GM23338 (cell line): ENCODE data around the gene C2orf15. TPM values are rescaled to one million over a fixed set of nuclear protein-coding genes. Genes with fewer than 3 reads are reported as not detected.

Source experiments
- ATAC-seq: fragments of 200-7000 bp; cut with Tn5 transposase; 3 replicates; pipeline ENCODE4 v1.9.1; 2020
- DNase-seq: peaks from one replicate; pipeline ENCODE4 v3.0.0-alpha.2; 2015; ENCODE audit warnings: low spot score
- H2AFZ ChIP-seq: fragments of 200-600 bp; sonication (generic); 2 replicates; pipeline ENCODE4 v1.8.0; 2016; ENCODE audit warnings: antibody characterized with exemption, mild to moderate bottlenecking, moderate library complexity
- H3F3A ChIP-seq: fragments of 200-600 bp; sonication (generic); replicated peaks from 2 replicates; pipeline ENCODE4 v1.8.0; 2017; ENCODE audit warnings: antibody characterized with exemption, mixed run types, low read depth
- H3K27ac ChIP-seq: fragments of 200-600 bp; sonication (generic); 2 replicates; pipeline ENCODE4 v1.6.1; 2016; ENCODE audit warnings: low read depth
- H3K27me3 ChIP-seq: fragments of 200-600 bp; sonication (generic); 2 replicates; pipeline ENCODE4 v1.8.0; 2016; ENCODE audit warnings: mild to moderate bottlenecking, mixed run types, moderate library complexity; ENCODE audit not compliant: insufficient read depth
- H3K36me3 ChIP-seq: fragments of 200-600 bp; sonication (generic); 2 replicates; pipeline ENCODE4 v1.8.0; 2016; ENCODE audit warnings: mild to moderate bottlenecking; ENCODE audit not compliant: insufficient read depth
- H3K4me1 ChIP-seq: fragments of 200-600 bp; sonication (generic); 2 replicates; pipeline ENCODE4 v1.8.0; 2016; ENCODE audit warnings: mild to moderate bottlenecking, moderate library complexity; ENCODE audit not compliant: insufficient read depth
- H3K4me2 ChIP-seq: fragments of 200-600 bp; sonication (generic); 2 replicates; pipeline ENCODE4 v1.7.1; 2017; ENCODE audit warnings: mixed run types
- H3K4me3 ChIP-seq: fragments of 200-600 bp; sonication (generic); 2 replicates; pipeline ENCODE4 v1.6.1; 2016; ENCODE audit warnings: mixed run types
- H3K79me2 ChIP-seq: fragments of 200-600 bp; sonication (generic); replicated peaks from 2 replicates; pipeline ENCODE4 v1.8.0; 2017; ENCODE audit warnings: mild to moderate bottlenecking; ENCODE audit not compliant: insufficient read depth
- H3K9me2 ChIP-seq: fragments of 200-600 bp; sonication (generic); 2 replicates; pipeline ENCODE4 v1.8.0; 2017; ENCODE audit not compliant: insufficient read depth
- H4K20me1 ChIP-seq: fragments of 200-600 bp; sonication (generic); replicated peaks from 2 replicates; pipeline ENCODE4 v1.8.0; 2017; ENCODE audit warnings: mild to moderate bottlenecking; ENCODE audit not compliant: insufficient read depth
- H3K27ac Mint-ChIP-seq: 2 replicates; pipeline ENCODE4 v1.8.0; 2020; ENCODE audit warnings: inconsistent platforms, mild to moderate bottlenecking, moderate library complexity, mixed read lengths
- H3K27me3 Mint-ChIP-seq: 3 replicates; pipeline ENCODE4 v1.8.0; 2022; ENCODE audit warnings: low read depth, mild to moderate bottlenecking, moderate library complexity, mixed read lengths, inconsistent platforms; ENCODE audit not compliant: insufficient read depth, poor library complexity
- H3K36me3 Mint-ChIP-seq: 3 replicates; pipeline ENCODE4 v1.8.0; 2021; ENCODE audit warnings: low read depth, mild to moderate bottlenecking, inconsistent platforms, moderate library complexity, mixed read lengths
- H3K4me1 Mint-ChIP-seq: 3 replicates; pipeline ENCODE4 v1.8.0; 2020; ENCODE audit warnings: mild to moderate bottlenecking, inconsistent platforms, mixed read lengths
- H3K4me3 Mint-ChIP-seq: 3 replicates; pipeline ENCODE4 v1.8.0; 2021; ENCODE audit warnings: moderate library complexity, mild to moderate bottlenecking, inconsistent platforms, mixed read lengths
- H3K9me3 Mint-ChIP-seq: 3 replicates; pipeline ENCODE4 v1.8.0; 2020; ENCODE audit warnings: moderate library complexity, mild to moderate bottlenecking, inconsistent platforms, mixed read lengths
- CREB1 ChIP-seq: fragments of 250-450 bp; sonication (Bioruptor Pico); IDR thresholded peaks from 2 replicates; pipeline ENCODE4 v1.5.0; 2020; ENCODE audit warnings: low read depth, mild to moderate bottlenecking, moderate library complexity
- EZH2 ChIP-seq: fragments of 200-600 bp; sonication (generic); IDR thresholded peaks from one replicate; pipeline ENCODE4 v1.8.0; 2017; ENCODE audit warnings: antibody characterized with exemption, mild to moderate bottlenecking, low read depth; ENCODE audit not compliant: unreplicated experiment
- EZH2phosphoT487 ChIP-seq: fragments of 200-600 bp; sonication (generic); IDR thresholded peaks from one replicate; pipeline ENCODE4 v1.8.1; 2018; ENCODE audit warnings: antibody characterized with exemption; ENCODE audit not compliant: unreplicated experiment
- JUNB ChIP-seq: IDR thresholded peaks from one replicate; pipeline ENCODE4 v1.6.1; 2016; ENCODE audit warnings: antibody characterized with exemption; ENCODE audit not compliant: unreplicated experiment
- NANOG ChIP-seq: IDR thresholded peaks from 2 replicates; pipeline ENCODE4 v1.6.1; 2016; ENCODE audit warnings: antibody characterized with exemption, borderline replicate concordance
- POLR2AphosphoS5 ChIP-seq: IDR thresholded peaks from 2 replicates; pipeline ENCODE4 v1.6.1; 2016; ENCODE audit warnings: antibody characterized with exemption, low read depth
- STAT1 ChIP-seq: IDR thresholded peaks from one replicate; pipeline ENCODE4 v1.6.1; 2016; ENCODE audit warnings: antibody characterized with exemption; ENCODE audit not compliant: unreplicated experiment
- ZNF114 ChIP-seq: fragments of 250-450 bp; sonication (Bioruptor Pico); IDR thresholded peaks from 2 replicates; pipeline ENCODE4 v1.5.0; 2020; ENCODE audit warnings: mild to moderate bottlenecking, moderate library complexity
- ZNF331 ChIP-seq: fragments of 250-450 bp; sonication (Bioruptor Pico); IDR thresholded peaks from 2 replicates; pipeline ENCODE4 v1.5.0; 2020; ENCODE audit warnings: low read depth, mild to moderate bottlenecking, moderate library complexity
- polyA plus RNA-seq: library from polyadenylated mRNA; unstranded; fragments of >200 nt; fragmentation: Nextera tagmentation; extraction: Ambion mirVana; gene quantifications from 2 replicates; pipeline ENCODE4 v1.2.1, GENCODE V29; 2016
- total RNA-seq: library from RNA; depleted of rRNA; stranded (reverse); fragments of >200 nt; shearing (Covaris generic); gene quantifications from 2 replicates; pipeline ENCODE4 v1.2.3, GENCODE V29; 2014
- TF ChIP-seq, protein P1 (sequence below): IDR thresholded peaks from 2 replicates; pipeline ENCODE4 v1.6.1; 2016; ENCODE audit warnings: antibody characterized with exemption
- TF ChIP-seq, protein P2 (sequence below): IDR thresholded peaks from one replicate; pipeline ENCODE4 v1.6.1; 2018; ENCODE audit warnings: antibody characterized with exemption; ENCODE audit not compliant: unreplicated experiment
- TF ChIP-seq, protein P3 (sequence below), 2 experiments: fragments of 200-600 bp in 1 of 2; sonication (generic) in 1 of 2; conservative IDR thresholded peaks; 2 replicates each; pipeline versions ENCODE4 v1.5.1 to v1.6.1; 2016 to 2017; ENCODE audit warnings: antibody characterized with exemption in 2 of 2, low read depth in 2 of 2, mild to moderate bottlenecking in 2 of 2, moderate library complexity in 1 of 2

Gene C2orf15
- total and polyA plus RNA-seq, 2 experiments from 2014 or later: 7.9 to 8.4 TPM

DNA sequence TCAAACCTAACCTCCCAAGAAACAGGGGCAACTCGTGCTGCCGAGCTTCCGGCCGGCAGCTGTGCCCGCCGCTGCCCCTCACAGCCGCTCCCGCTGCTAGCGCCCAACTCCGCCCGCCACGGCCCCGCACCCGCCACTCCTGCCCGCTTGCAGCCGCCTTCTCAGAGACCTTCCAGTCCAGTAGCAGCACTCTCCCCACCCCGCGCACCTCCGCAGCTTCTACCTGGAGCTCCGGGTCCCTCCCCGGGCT is 722 bp upstream of the C2orf15 start:
- H3K36me3 Mint-ChIP-seq: peaks cover 33% of the 10 kb centered on the region
- peaks cover 17% of the 10 kb centered on the region for H3K4me1 ChIP-seq

DNA sequence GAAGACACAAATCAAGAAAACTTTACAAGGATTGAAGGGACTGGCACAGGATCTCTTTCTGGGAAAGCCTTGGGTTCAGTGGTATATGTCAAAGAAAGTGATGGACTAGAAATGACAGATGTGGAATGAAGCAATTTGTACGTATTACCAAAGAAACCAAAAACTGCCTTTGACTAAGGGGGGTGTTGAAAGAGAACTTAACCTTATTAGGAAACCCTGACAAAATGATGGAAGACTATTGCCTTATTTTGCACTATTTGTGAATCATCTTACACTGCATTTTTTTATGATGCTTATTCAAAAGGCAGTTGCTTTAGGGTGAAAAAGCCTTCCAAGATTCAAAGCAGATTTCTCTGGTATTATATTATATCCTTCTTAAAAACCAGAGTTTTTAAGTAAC is 9.2 kb downstream of the C2orf15 start:
- Histone ChIP-seq H3K36me3 (no peaks in the 10 kb centered on the region), H3K27me3 (no peaks in the 10 kb centered on the region), H3K4me2 (no peak overlapping the region), H4K20me1 (no peaks in the 10 kb centered on the region; the same call in 1 of the 2 replicates), H2AFZ (no peak overlapping the region), H3K27ac (no peak overlapping the region), H3K9me2 (no peaks in the 10 kb centered on the region), H3K4me3 (no peak overlapping the region), H3K4me1 (peaks cover 9% of the 10 kb centered on the region), H3K79me2 (peaks cover 3% of the 10 kb centered on the region; the same call in 1 of the 2 replicates), H3F3A (no peaks in the 10 kb centered on the region)
- ATAC-seq: no peak
- Mint-ChIP-seq H3K27ac (no peak overlapping the region), H3K4me3 (no peak overlapping the region), H3K4me1 (peaks cover 9% of the 10 kb centered on the region; the same call in 2 of the 3 replicates), H3K36me3 (no peaks in the 10 kb centered on the region), H3K27me3 (peaks cover 4% of the 10 kb centered on the region), H3K9me3 (no peaks in the 10 kb centered on the region)
- DNase-seq: no peak
- TF ChIP-seq POLR2AphosphoS5: no peak
- no peak for TF ChIP-seq EZH2
- TF ChIP-seq EZH2phosphoT487: no peak
- TF ChIP-seq, protein P1, sequence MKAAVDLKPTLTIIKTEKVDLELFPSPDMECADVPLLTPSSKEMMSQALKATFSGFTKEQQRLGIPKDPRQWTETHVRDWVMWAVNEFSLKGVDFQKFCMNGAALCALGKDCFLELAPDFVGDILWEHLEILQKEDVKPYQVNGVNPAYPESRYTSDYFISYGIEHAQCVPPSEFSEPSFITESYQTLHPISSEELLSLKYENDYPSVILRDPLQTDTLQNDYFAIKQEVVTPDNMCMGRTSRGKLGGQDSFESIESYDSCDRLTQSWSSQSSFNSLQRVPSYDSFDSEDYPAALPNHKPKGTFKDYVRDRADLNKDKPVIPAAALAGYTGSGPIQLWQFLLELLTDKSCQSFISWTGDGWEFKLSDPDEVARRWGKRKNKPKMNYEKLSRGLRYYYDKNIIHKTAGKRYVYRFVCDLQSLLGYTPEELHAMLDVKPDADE: no peak
- TF ChIP-seq, protein P2, sequence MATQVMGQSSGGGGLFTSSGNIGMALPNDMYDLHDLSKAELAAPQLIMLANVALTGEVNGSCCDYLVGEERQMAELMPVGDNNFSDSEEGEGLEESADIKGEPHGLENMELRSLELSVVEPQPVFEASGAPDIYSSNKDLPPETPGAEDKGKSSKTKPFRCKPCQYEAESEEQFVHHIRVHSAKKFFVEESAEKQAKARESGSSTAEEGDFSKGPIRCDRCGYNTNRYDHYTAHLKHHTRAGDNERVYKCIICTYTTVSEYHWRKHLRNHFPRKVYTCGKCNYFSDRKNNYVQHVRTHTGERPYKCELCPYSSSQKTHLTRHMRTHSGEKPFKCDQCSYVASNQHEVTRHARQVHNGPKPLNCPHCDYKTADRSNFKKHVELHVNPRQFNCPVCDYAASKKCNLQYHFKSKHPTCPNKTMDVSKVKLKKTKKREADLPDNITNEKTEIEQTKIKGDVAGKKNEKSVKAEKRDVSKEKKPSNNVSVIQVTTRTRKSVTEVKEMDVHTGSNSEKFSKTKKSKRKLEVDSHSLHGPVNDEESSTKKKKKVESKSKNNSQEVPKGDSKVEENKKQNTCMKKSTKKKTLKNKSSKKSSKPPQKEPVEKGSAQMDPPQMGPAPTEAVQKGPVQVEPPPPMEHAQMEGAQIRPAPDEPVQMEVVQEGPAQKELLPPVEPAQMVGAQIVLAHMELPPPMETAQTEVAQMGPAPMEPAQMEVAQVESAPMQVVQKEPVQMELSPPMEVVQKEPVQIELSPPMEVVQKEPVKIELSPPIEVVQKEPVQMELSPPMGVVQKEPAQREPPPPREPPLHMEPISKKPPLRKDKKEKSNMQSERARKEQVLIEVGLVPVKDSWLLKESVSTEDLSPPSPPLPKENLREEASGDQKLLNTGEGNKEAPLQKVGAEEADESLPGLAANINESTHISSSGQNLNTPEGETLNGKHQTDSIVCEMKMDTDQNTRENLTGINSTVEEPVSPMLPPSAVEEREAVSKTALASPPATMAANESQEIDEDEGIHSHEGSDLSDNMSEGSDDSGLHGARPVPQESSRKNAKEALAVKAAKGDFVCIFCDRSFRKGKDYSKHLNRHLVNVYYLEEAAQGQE: no peak
- TF ChIP-seq, protein P3, sequence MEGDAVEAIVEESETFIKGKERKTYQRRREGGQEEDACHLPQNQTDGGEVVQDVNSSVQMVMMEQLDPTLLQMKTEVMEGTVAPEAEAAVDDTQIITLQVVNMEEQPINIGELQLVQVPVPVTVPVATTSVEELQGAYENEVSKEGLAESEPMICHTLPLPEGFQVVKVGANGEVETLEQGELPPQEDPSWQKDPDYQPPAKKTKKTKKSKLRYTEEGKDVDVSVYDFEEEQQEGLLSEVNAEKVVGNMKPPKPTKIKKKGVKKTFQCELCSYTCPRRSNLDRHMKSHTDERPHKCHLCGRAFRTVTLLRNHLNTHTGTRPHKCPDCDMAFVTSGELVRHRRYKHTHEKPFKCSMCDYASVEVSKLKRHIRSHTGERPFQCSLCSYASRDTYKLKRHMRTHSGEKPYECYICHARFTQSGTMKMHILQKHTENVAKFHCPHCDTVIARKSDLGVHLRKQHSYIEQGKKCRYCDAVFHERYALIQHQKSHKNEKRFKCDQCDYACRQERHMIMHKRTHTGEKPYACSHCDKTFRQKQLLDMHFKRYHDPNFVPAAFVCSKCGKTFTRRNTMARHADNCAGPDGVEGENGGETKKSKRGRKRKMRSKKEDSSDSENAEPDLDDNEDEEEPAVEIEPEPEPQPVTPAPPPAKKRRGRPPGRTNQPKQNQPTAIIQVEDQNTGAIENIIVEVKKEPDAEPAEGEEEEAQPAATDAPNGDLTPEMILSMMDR (conservative IDR thresholded peaks at IDR 0.05; ENCODE audit: low read depth in 2 of 2): no peak
- no peak for TF ChIP-seq CREB1
- TF ChIP-seq JUNB: no peak
- TF ChIP-seq STAT1: no peak
- no peak for TF ChIP-seq NANOG
- no peak for TF ChIP-seq ZNF114 (CRISPR knock-in tag)
- no peak for TF ChIP-seq ZNF331 (CRISPR knock-in tag)

More for the DNA sequence above, 722 bp upstream of the C2orf15 start:
- no peaks in the 10 kb centered on the region; the same call in 1 of the 2 replicates for H3F3A ChIP-seq
- no peak; the same call in 2 of the 3 replicates for ATAC-seq
- peak overlapping the region; percentile 85 for H3K4me3 ChIP-seq
- Mint-ChIP-seq H3K9me3 (peaks cover 29% of the 10 kb centered on the region), H3K4me1 (peaks cover 9% of the 10 kb centered on the region; the same call in 2 of the 3 replicates), H3K27me3 (peaks cover 14% of the 10 kb centered on the region), H3K4me3 (peak overlapping the region; percentile 94), H3K27ac (peak overlapping the region; percentile 89)
- H3K79me2 ChIP-seq: peaks cover 16% of the 10 kb centered on the region
- H3K27ac ChIP-seq: peak overlapping the region; percentile 89
- H3K9me2 ChIP-seq: no peaks in the 10 kb centered on the region; the same call in 1 of the 2 replicates
- peak overlapping the region; percentile 84 for H3K4me2 ChIP-seq
- H2AFZ ChIP-seq: peak overlapping the region; percentile 92
- TF ChIP-seq, protein P1: peak; percentile 36; the same call in 1 of the 2 replicates
- TF ChIP-seq EZH2: no peak
- no peaks in the 10 kb centered on the region for H4K20me1 ChIP-seq
- no peak for DNase-seq
- 0 out of 2 replicates have a peak, but pooled peaks cover 3% of the 10 kb centered on the region for H3K36me3 ChIP-seq
- H3K27me3 ChIP-seq: 0 out of 2 replicates have a peak, but pooled peaks cover 7% of the 10 kb centered on the region
